Rectal smooth muscle tissue (tissue), 1 donor: ENCODE data around the gene CIZ1.

Source experiments
- H3K27ac ChIP-seq: one replicate; pipeline ENCODE4 v1.7.0; 2013; ENCODE audit warnings: low read depth, low read length, inconsistent platforms
- H3K27me3 ChIP-seq: one replicate; pipeline ENCODE4 v1.7.0; 2013; ENCODE audit warnings: low read length; ENCODE audit not compliant: control insufficient read depth, insufficient read depth
- H3K36me3 ChIP-seq: one replicate; pipeline ENCODE4 v1.7.0; 2013; ENCODE audit warnings: low read length; ENCODE audit not compliant: control insufficient read depth, insufficient read depth
- H3K4me1 ChIP-seq: one replicate; pipeline ENCODE4 v1.7.0; 2013; ENCODE audit warnings: low read length; ENCODE audit not compliant: control insufficient read depth, insufficient read depth
- H3K4me3 ChIP-seq: one replicate; pipeline ENCODE4 v1.7.0; 2013; ENCODE audit warnings: low read length
- H3K9ac ChIP-seq: one replicate; pipeline ENCODE4 v1.7.0; 2013; ENCODE audit warnings: low read length

The CIZ1 gene

DNA sequence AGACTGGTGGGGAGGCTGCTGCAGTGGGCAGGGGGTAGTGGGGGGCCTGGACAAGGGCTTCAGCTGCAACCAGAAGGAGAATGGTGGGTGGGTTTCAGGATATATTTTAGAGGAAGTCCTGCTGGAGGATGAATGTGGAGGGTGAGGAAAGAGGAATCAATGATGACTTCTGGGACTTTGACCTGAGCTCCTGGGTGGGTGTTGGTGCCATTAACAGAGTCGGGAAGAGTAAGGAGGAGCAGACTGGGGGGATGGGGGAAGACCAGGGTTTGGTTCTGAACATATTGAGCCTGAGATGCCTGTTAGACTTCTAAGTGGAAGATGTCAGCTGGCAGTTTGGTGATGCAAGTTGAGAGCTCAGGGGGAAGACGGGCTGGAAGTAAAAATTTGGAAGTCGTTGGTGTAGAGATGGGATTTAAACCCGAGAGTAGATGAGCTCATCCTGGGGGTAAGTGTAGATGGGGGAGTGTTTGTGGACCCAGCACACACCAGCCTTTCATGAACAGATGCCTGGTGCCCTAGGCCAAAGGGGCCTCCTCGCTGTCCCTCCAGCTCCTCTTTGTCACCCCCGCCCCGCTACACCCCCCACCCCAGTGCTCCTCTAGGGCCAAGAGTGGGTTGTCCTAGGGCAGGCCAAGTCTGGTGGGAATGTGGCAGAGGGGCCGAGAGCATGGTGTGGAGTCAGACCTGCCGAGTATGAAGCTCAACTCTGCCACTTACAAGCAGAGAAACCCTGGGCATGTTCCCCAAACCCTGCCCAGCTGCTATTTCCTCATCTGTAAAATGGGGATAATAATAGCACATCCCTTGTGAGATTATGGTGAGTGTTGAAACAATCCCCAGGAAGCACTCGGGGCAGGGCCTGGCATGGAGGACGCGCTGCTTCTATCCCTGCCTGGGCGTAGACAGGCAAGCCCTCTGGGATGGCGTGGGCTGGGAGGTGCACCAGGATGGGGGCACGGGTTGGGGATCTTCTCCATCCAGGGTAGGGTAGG, 15.8 kb upstream of the CIZ1 start:
- peaks cover 7% of the 10 kb centered on the region for H3K27me3 ChIP-seq
- H3K36me3 ChIP-seq, result no peaks in the 10 kb centered on the region
- no peaks in the 10 kb centered on the region for H3K4me1 ChIP-seq
- no peak overlapping the region for H3K9ac ChIP-seq
- H3K27ac ChIP-seq, result no peak overlapping the region
- no peak overlapping the region for H3K4me3 ChIP-seq

DNA sequence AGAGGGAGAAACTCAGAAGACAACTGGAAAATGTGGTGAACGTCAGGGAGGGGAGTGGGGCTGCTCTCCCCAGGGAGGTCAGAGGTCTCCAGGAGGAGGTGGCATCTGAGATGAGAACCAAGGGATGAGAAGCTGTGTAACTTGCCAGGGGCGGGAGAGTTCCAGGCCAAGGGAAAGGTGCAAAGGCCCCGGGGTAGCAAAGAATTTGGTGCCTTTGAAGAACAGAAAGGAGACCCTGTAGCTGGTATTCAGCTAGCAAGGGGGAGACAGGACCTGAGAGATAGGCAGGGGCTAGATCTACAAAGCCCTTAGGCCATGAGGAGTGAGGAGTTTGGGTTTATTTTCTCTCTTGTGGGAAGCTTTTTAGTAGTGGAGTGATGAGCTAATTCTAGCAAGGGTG, 15.1 kb upstream of the CIZ1 start:
- H3K27ac ChIP-seq, result no peak overlapping the region
- H3K9ac ChIP-seq, result no peak overlapping the region
- no peak overlapping the region for H3K4me3 ChIP-seq
- no peaks in the 10 kb centered on the region for H3K36me3 ChIP-seq
- peaks cover 7% of the 10 kb centered on the region for H3K27me3 ChIP-seq
- H3K4me1 ChIP-seq, result no peaks in the 10 kb centered on the region

DNA sequence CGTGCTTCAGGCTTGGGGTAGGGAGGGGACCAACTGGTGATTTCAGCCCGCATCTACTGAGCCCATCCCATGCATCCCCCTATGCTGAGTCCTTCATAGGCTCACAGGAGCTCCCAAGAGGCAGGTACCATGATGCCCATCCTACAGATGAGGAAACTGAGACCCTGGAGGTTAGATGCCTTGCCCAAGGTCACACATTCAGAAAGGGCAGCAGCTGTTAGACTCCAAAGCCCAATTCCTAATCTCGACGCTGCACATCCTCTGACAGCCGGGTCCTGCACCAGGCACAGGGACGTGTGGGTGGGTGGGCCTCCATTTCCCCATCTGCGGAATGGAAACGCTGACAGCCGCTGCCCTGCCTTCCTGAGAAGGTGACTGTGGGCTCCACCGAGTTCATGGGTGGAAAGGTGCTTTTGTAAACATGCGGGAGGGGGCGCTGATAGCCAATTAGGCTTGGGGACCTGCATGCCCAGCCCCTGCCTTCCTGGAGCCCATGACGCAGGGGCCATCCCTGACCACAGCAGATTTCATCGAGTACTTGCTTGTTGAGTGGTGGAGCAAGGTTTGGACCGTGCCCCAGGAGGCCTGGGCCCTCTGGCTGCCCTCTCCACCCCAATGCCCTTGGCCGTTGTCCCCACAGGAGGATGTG, 14.0 kb upstream of the CIZ1 start:
- Histone ChIP-seq H3K36me3 (no peaks in the 10 kb centered on the region), H3K4me1 (no peaks in the 10 kb centered on the region), H3K4me3 (no peak overlapping the region), H3K27me3 (peaks cover 7% of the 10 kb centered on the region), H3K9ac (no peak overlapping the region), H3K27ac (no peak overlapping the region)

DNA sequence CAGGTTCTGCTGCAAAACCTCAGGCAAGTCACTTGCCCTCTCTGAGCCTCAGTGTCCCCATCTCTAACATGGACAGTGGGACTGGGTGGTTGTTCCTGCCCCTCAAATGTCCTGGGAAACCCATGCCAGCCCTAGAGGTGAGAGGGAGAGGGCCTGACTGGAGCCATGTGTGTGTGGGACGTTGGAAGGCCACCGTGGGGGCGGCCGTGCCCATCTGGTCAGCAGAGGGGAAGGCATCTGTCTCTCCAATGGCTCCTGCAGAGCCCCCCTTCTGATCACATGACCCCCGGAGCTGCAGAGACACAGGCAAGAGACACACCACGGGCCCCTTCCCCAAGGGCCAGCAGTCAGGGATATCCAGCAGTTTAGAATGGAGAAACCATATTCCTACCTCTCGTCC, 13.5 kb upstream of the CIZ1 start:
- no peaks in the 10 kb centered on the region for H3K36me3 ChIP-seq
- peaks cover 7% of the 10 kb centered on the region for H3K27me3 ChIP-seq
- H3K9ac ChIP-seq, result no peak overlapping the region
- H3K27ac ChIP-seq, result no peak overlapping the region
- H3K4me1 ChIP-seq, result no peaks in the 10 kb centered on the region
- peak overlapping the region; percentile 58 for H3K4me3 ChIP-seq

DNA sequence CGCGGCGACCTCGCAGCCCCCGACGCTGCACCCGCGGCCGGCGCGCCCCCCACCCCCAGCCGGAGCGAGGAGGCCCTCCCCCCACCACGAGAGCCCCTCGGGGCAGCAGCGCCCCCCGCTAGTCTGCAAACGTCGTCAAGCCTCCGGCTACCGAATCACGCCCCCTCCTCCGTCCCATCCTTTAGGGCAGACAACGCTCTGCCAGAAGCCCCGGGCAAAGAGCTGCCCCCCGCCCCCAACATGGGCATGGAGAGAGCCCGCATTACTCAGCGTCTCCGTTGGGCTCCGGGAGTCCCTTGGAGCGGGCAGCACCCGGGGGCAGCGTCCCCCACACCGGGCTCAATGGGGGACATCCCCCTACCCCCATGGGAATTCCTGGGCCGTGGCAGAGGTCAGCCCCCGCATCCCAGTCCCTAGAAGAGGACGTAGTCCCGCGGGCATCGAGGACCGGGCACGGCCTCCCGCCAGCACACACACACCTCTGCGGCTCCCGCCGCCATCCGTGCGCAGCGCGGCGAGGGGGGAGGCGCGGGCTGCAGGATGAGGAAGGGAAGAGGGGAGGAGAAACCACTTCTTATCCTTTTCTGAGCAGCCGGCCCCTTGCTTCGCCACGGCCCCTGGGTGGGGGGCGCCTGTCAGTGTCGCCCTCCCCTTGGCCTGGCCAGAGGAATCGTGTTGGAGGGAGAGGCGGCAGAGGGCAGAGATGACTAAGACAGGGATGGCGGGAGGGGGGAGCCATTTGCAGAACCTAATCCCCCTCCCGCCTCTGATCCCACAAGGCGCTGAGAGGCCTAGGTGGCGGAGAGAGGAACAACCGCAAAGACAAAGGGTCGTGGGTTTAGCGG, 12.6 kb upstream of the CIZ1 start:
- Histone ChIP-seq H3K27me3 (peaks cover 7% of the 10 kb centered on the region), H3K9ac (no peak overlapping the region), H3K27ac (no peak overlapping the region), H3K4me3 (peak overlapping the region; percentile 68), H3K4me1 (no peaks in the 10 kb centered on the region), H3K36me3 (no peaks in the 10 kb centered on the region)

DNA sequence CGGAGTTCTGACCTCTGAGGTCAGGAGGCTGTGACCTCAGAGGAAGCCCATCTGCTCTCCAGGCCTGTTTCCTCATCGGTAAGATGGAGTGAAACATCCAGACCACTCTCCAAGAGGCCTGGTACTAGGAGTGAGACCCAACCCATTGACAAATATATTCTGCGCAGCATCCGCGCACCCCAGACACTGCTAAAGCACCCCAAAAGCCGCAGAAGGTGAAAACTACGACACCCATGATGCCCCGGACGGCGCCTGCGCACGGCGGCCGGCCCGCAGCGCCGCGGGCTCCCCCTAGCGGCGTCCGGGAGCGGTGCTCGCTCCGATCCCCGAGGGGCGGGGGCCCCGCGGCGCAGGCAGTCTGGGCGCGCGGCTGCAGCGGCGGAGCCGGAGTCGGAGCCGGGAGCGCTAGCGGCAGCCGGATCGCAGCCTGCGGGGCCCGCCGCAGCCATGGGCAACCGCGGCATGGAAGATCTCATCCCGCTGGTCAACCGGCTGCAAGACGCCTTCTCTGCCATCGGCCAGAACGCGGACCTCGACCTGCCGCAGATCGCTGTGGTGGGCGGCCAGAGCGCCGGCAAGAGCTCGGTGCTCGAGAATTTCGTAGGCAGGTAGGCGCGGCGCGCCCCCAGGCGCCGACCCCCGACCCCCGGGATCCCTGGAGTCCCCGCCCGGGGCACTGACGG, 11.8 kb upstream of the CIZ1 start, which contains the start of gene DNM1:
DNM1 (plus strand) TSS at position 356 of the 683 bp plus-strand sequence; CDS start at position 448, 92 bp downstream.
- Histone ChIP-seq H3K4me1 (no peaks in the 10 kb centered on the region), H3K27me3 (peaks cover 7% of the 10 kb centered on the region), H3K36me3 (no peaks in the 10 kb centered on the region), H3K27ac (no peak within 1 kb of the TSS), H3K9ac (no peak within 1 kb of the TSS), H3K4me3 (peak within 1 kb of the TSS; percentile 68)

DNA sequence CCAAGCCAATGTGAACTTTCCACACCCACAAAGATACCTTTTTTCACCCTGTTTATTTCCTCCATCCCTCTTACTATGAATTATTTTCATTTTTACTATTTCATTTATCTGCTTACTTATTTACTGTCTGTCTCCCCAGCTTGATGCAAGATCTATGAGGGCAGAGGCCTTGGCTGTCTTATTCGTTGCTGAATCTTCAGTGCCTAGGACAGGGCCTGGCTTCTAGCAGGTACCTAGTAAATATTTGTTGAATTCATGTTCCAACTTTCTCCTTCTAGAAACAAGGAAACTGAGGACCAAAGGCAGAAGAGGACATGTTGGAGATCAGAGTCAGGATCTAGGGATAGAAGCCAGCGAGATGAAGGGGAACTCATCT, 11.3 kb upstream of the CIZ1 start:
- no peak overlapping the region for H3K27ac ChIP-seq
- H3K27me3 ChIP-seq, result peaks cover 7% of the 10 kb centered on the region
- no peak overlapping the region for H3K4me3 ChIP-seq
- no peak overlapping the region for H3K9ac ChIP-seq
- H3K36me3 ChIP-seq, result no peaks in the 10 kb centered on the region
- no peaks in the 10 kb centered on the region for H3K4me1 ChIP-seq

DNA sequence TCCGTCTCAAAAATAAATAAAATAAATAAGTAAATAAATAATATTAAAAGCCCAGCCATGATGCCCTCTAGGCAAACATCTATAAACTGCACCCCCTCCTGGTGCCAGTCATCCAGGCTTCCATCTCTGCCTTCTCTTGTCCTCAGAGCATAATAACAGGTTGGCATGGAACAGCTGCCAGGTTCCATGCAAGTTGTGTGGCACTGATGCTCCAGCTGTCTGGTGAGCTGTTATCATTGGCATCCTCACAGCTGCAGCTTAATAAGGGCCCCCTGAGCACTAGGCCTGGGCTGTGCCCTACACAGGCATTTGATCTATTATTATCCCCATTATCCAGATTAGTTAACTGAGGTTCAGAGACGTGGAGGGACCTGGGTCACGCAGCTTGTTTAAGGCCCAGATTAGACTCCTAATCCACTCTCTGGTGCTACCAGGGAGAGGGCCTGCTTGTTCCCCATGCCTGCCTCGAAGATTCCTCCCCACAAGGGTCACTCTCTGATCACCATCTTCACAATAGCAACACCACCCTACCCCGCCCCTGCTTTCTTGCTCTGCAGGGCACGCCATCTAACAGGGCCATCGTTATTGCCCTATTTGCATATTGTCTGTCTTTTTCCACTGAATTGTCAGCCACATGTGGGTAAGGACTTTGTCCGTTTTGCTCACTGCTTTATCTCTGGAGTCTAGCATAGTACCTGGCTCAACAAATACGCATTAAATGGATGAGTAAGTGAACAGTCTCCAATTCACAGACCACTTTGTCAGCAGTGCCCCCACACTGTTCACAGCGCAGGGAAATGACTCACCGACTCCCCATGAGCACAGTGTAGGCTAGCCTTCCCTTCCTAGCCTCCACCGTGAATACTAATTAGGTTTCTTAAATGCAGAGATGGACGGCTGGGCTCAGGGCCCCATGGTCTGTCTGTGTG, 10.3 kb upstream of the CIZ1 start:
- Histone ChIP-seq H3K27me3 (peaks cover 7% of the 10 kb centered on the region), H3K27ac (no peak overlapping the region), H3K4me3 (no peak overlapping the region), H3K36me3 (no peaks in the 10 kb centered on the region), H3K9ac (no peak overlapping the region), H3K4me1 (no peaks in the 10 kb centered on the region)

DNA sequence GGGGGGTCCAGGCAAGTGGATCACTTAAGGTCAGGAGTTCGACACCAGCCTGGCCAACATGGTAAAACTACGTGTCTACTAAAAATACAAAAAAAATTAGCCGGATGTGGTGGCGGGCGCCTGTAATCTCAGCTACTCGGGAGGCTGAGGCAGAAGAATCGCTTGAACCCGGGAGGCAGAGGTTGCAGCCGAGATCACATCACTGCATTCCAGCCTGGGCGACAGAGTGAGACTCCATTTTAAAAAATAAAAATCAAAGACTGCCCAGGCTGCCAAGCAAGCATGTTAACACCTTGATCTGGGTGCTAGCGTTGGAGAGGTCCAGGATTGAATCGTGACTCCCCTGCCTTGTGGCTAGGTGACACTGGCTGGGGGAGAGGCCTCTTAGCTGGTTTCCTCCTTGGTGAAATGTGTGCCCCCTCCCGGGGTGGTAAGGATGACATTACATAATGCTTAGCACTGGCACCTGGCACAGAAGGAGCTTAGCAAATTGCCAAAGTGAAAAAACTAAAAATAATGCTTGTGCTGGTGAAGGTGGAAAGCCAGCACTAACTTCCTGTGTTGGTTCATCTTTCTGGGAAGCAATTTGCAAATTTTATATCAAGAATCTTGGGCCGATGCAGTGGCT, 2.2 kb upstream of the CIZ1 start:
- H3K27me3 ChIP-seq, result no peaks in the 10 kb centered on the region
- H3K36me3 ChIP-seq, result no peaks in the 10 kb centered on the region
- H3K4me3 ChIP-seq, result peak overlapping the region; percentile 91
- H3K27ac ChIP-seq, result peak overlapping the region; percentile 82
- H3K4me1 ChIP-seq, result peaks cover 8% of the 10 kb centered on the region
- H3K9ac ChIP-seq, result no peak overlapping the region

DNA sequence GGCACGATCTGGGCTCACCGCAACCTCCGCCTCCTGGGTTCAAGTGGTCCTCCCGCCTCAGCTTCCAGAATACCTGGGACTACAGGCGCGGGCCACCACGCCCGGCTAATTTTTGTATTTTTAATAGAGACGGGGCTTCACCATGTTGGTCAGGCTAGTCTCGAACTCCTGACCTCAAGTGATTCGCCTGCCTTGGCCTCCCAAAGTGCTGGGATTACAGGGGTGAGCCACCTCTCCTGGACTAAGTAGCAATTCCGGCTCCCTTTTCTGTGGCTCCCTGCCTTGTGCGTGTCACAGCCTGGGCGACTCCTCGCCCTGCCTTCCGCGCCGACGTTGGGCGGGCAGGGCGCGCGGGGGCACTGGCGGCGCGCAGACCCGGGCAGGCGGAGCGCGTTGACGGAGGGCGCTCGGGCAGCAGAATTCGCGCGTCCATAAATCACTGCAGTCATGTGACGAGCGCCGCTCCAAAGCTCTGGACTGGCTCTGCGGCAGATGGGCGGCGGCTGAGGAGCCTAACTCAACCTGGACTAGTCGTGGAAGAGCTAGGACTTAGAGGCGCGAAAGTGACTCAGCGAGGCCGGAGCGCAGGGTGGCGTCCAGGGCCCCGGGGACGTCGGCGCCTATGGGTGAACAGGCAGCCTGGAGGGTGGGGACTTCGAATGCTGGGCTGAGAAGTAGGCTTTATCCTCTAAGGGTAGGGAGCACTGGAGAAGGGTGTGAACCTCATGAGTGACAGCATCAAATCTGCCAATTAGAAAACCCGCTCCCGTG, 1.4 kb upstream of the CIZ1 start:
- Histone ChIP-seq H3K4me3 (peak overlapping the region; percentile 91), H3K27me3 (no peaks in the 10 kb centered on the region), H3K27ac (peak overlapping the region; percentile 82), H3K36me3 (no peaks in the 10 kb centered on the region), H3K4me1 (peaks cover 8% of the 10 kb centered on the region), H3K9ac (no peak overlapping the region)
